Adrenal gland (tissue), 5 donors: ENCODE results near the gene HIRA.

ENCODE experiments used
- CTCF ChIP-seq, 6 experiments: fragments of 450-650 bp in 4 of 6; fragments of 200-600 bp in 2 of 6; sonication (generic) in 1 of 6; IDR thresholded peaks; 1 replicate in 5 of 6; 2 replicates in 1 of 6; pipeline versions ENCODE4 v1.5.1 to v1.8.0; 2016 to 2021; ENCODE audit warnings: antibody characterized with exemption in 6 of 6, mild to moderate bottlenecking in 2 of 6, moderate library complexity in 1 of 6
- POLR2A ChIP-seq, 2 donors: fragments of 450-650 bp; IDR thresholded peaks; one replicate each; pipeline ENCODE4 v1.6.1; 2017; ENCODE audit warnings: antibody characterized with exemption in 2 of 2, mild to moderate bottlenecking in 2 of 2, moderate library complexity in 1 of 2
- donor health status: DM: no; HTN: no; CAD: no.

GRCh38 chr22:19292458-19293230 lies 138.9 kb downstream of the HIRA start:
- no peak for TF ChIP-seq CTCF (IDR thresholded peaks at IDR 0.05)
- TF ChIP-seq POLR2A (IDR thresholded peaks at IDR 0.05): no peak
